GM21528 (cell line): ENCODE results near the gene BCL11B.
"Not testable (repeated sequence)": the region's sequence is repeated elsewhere in the genome, so short reads cannot be mapped to it uniquely, and the experiment has no call there.

Experiments used
- ATAC-seq: cut with Tn5 transposase; IDR thresholded peaks from one replicate; pipeline ENCODE4 v1.9.1; 2021; ENCODE audit warnings: mild to moderate bottlenecking, moderate library complexity; ENCODE audit not compliant: unreplicated experiment, low FRiP score

BCL11B gene

GRCh38 chr14:99228760-99229159 is 43.2 kb downstream of the BCL11B start:
- ATAC-seq, result not testable (repeated sequence)

GRCh38 chr14:99226687-99227086 is 45.3 kb downstream of the BCL11B start:
- ATAC-seq, result no peak

- ATAC-seq, result no peak
Observed at GRCh38 chr14:99225436-99226203, 46.4 kb downstream of the BCL11B start.

GRCh38 chr14:99224948-99225347 is 47.0 kb downstream of the BCL11B start:
- ATAC-seq, result no peak

- ATAC-seq, result no peak
Observed at GRCh38 chr14:99224116-99224910, 47.7 kb downstream of the BCL11B start.

GRCh38 chr14:99221445-99221844 is 50.6 kb downstream of the BCL11B start:
- ATAC-seq, result no peak

- ATAC-seq, result no peak
Observed at GRCh38 chr14:99217066-99217955, 54.7 kb downstream of the BCL11B start.

GRCh38 chr14:99216191-99216590 is 55.8 kb downstream of the BCL11B start:
- no peak for ATAC-seq

GRCh38 chr14:99215277-99215676 is 56.7 kb downstream of the BCL11B start:
- no peak for ATAC-seq

- no peak for ATAC-seq
Observed at GRCh38 chr14:99214701-99215100, 57.3 kb downstream of the BCL11B start.

GRCh38 chr14:99213527-99213971 is 58.4 kb downstream of the BCL11B start:
- ATAC-seq, result no peak

- ATAC-seq, result no peak
Observed at GRCh38 chr14:99213101-99213500, 58.9 kb downstream of the BCL11B start.

- ATAC-seq, result no peak
Observed at GRCh38 chr14:99212646-99213045, 59.4 kb downstream of the BCL11B start.

- no peak for ATAC-seq
Observed at GRCh38 chr14:99212199-99212598, 59.8 kb downstream of the BCL11B start.

GRCh38 chr14:99211410-99211809 is 60.6 kb downstream of the BCL11B start:
- ATAC-seq, result no peak

- ATAC-seq, result no peak
Observed at GRCh38 chr14:99210333-99210732, 61.7 kb downstream of the BCL11B start.

GRCh38 chr14:99209409-99209808 is 62.6 kb downstream of the BCL11B start:
- no peak for ATAC-seq

GRCh38 chr14:99208318-99208717 is 63.7 kb downstream of the BCL11B start:
- no peak for ATAC-seq

- no peak for ATAC-seq
Observed at GRCh38 chr14:99207456-99207855, 64.5 kb downstream of the BCL11B start.

GRCh38 chr14:99206090-99206489 is 65.9 kb downstream of the BCL11B start:
- ATAC-seq, result no peak
